ENCODE results near the gene ANKDD1B.
"Not testable (repeated sequence)": the region's sequence is repeated elsewhere in the genome, so short reads cannot be mapped to it uniquely, and the experiment has no call there.

Gene ANKDD1B

DNA sequence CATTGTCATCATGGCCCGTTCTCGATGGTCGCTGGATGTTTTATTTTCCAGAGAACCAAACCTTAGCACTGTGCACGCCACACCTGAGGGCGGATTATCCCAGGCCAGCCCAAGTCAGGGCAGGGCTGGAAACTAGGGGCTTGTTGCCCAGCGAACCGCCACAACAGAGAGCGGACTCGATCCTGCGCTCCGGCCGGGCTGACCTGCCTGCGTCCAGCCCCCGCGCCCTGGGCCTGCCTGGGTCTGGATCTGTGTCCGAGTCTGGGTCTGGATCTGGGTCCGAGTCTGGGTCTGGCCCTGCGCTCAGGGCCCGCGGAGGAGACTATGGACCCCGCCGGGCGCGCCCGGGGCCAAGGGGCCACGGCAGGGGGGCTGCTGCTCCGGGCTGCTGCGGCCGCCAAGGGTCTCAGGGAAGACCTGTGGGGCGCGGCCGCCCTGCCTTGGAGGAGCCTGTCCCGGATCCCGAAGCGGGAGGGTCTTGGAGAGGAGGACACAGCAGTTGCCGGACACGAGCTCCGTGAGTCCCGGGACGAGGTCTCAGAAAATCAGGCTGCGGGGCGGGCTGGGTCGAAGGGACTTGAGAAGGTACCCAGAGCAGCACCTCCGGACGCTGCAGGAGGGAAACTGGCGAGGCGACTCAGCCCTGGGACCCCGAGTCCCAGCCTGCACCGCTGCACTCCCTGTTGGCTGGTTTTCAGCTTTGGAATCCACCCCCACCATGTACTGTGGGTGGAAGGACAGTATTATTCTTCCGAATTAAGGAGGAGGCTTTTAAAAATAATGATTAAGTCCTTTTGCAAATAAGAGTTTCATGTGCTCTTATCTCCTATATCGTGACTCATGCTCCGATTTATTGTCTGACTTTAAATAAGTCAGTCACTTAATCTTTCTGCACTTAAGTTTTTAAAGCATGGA lies at the start of gene ANKDD1B:
Gene ANKDD1B, plus strand, starts transcription at position 143 of the 915 bp plus-strand sequence. Its CDS starts 182 bp downstream, at position 325.
- DNase-seq (ENCODE audit: low read depth in 3 of 3, low spot score in 1 of 3), result no peak

DNA sequence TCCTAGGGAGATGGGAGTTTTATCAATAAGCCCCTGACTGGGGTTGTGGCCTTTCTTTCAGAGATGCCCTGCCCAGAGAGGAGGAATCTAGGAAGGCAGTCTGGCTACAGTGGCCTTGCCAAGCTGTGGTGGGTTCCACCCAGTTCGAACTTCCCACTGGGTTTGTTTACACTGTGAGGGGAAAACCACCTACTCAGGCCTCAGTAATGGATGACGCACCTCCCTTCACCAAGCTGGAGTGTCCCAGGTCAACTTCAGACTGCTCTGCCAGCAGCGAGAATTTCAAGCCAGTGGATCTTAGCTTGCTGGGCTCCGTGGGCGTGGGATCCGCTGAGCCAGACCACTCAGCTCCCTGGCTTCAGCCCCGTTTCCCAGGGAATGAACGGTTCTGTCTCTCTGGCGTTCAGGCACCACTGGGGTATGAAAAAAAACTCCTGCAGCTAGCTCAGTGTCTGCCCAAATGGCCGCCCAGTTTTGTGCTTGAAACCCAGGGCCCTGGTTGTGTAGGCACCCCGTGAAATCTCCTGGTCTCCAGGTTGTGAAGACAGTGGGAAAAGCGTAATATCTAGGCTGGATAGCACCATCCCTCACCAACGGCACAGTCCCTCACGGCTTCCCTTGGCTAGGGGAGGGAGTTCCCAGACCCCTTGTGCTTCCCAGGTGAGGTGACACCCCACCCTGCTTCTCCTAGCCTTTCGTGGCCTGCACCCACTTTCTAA lies 45.1 kb upstream of the ANKDD1B start:
- DNase-seq (ENCODE audit: low read depth in 3 of 3, low spot score in 1 of 3), result not testable (repeated sequence)

DNA sequence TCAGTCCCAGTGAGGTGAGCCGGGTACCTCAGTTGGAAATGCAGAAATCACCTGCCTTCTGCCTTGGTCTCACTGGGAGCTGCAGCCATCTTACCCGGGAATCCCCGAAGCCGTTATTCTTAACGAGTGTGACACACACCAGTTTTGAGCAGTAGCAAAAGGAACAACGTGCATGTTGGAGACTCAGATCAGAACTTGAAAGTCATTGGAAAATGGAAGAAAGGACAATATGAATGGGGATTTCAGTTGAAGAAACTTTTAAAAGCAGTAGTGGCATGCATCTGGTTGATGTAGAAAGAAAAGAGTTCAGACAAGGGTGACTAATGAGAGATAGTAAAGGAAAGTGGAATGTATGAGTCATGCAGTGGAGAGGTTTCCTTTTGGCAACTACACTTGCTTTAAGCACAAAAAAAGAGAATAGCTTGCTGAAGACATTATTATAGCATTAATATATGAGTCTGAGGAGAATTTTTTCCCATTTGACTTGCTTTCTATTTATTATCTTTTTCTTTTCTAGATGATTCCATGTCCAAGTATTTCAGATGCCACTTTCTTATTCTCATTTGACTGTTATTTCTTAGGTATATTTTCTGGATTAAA lies 44.4 kb upstream of the ANKDD1B start:
- peak in 2 of 3 donors; percentile 3 to 27 for DNase-seq (ENCODE audit: low read depth in 3 of 3, low spot score in 1 of 3)

DNA sequence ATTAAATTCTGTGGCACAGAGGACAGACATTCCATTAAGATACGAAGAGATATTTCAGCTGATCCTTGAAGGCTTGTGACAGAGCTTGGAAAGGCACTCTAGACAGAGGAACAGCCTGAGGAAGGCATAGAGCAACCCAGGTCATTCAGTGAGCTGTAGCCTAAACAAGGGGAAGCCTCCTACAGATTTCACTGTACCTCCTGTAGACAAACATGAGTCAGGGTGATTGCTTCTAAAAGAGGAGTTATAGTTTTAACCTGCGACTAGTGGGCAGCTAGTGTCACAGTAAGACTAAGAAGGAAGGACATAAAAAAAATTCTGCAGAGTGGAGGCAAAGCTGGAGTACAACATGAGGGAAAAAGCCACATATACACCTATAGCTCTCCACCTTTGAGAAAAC lies 43.5 kb upstream of the ANKDD1B start:
- no peak for DNase-seq (ENCODE audit: low read depth in 3 of 3, low spot score in 1 of 3)

DNA sequence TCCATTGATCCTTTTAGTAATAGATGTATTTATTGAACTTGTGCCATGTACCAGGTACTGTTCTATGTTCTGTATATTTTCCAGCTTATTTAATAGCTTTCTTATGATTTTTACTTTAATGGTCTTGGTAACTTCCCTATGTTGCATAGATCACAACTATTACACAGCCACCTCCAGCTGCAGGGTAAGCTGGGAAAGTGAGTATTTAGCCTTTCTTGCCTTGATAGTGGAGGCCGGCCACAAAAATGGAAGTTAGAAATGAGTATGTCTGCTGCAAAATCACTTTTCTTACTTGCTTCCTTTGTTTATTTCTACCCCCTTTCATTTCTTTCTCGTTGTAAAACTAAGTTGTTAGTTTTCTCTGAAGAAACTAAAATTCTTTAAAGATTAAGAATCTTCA lies 43.1 kb upstream of the ANKDD1B start:
- DNase-seq (ENCODE audit: low read depth in 3 of 3, low spot score in 1 of 3), result no peak

DNA sequence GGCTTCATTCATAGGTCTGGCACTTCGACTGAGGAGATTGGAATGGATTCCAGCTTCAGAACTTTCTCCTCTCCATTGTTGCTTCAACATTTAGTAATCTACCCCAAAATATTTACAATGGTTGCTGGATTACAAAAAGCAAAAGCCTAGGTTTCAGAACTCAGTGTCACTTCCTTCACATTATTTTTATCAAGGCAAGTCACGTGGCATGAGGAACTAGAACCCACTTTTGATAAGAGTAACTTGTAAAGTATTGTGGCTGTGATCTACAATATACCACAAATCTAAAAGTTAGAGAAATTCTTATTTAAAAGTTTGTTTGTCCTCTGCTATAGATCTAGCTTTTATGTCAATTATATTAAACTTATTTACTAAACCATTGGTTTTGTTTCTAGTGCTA lies 39.7 kb upstream of the ANKDD1B start:
- no peak for DNase-seq (ENCODE audit: low read depth in 3 of 3, low spot score in 1 of 3)

DNA sequence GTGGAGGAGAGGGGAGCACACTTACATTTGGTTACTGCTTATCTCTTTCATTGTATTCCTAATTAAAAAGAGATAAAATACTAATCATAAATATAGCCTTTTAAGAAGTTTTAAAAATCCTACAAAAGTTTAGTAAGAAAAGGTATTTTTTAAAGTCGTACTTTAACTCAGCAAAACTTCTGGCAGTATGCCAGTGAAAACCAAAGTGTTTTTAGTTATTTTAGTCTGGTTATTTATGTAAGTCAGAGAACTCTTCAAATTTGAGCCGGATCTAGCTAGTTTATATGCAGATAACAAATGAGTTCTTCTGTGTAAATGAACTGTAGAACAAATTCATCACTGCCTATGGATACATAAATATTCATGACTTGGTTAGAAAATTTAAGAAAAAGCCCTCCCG lies 36.5 kb upstream of the ANKDD1B start:
- no peak for DNase-seq (ENCODE audit: low read depth in 3 of 3, low spot score in 1 of 3)

DNA sequence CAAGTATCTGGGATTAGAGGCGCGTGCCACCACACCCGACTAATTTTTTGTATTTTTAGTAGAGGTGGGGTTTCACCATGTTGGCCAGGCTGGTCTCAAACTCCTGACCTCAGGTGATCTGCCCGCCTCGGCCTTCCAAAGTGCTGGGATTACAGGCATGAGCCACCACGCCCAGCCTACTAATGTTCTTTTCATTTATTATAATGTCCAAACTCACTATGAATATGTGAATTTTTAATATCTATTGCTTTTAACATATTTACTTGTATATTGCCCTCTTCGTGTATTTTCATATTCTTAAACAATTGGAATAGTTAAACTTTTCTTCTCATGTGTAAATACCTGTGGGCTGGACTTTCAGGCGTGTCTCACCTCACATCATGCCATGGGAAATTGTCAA lies 33.0 kb upstream of the ANKDD1B start:
- not testable (repeated sequence) for DNase-seq (ENCODE audit: low read depth in 3 of 3, low spot score in 1 of 3)

DNA sequence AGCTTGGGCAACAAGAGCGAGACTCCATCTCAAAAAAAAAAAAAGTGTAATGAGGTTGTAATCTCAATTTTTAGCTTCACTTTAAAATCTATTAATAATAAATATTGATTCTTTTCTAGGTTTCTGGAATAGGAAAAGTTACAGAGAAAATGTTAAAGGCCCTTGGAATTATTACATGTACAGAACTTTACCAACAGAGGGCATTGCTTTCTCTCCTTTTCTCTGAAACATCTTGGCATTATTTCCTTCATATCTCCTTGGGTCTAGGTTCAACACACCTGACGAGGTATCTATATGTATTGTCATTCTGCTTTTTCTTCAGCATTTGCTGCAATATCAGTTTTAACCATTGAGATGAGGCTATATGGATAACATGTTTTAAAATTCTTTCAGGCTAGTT lies 26.6 kb upstream of the ANKDD1B start:
- no peak for DNase-seq (ENCODE audit: low read depth in 3 of 3, low spot score in 1 of 3)

DNA sequence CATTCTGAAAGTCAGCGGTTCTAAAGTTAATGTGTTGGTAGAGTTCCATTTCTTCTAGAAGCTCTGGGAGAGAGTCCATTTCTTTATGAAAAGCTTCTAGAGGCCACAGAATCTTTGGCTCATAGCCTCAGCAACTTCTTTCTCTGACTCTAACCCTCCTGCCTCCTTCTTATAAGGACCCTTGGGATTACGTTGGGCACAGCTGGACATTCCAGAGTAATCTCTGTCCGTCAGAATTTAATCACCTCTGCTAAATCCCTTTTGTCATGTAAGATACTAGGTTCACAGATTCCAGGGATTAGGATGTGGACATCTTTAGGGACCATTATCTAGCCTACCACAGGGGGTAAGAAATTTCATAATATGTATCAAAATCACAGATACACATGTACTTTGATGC lies 22.6 kb upstream of the ANKDD1B start:
- DNase-seq (ENCODE audit: low read depth in 3 of 3, low spot score in 1 of 3), result no peak

DNA sequence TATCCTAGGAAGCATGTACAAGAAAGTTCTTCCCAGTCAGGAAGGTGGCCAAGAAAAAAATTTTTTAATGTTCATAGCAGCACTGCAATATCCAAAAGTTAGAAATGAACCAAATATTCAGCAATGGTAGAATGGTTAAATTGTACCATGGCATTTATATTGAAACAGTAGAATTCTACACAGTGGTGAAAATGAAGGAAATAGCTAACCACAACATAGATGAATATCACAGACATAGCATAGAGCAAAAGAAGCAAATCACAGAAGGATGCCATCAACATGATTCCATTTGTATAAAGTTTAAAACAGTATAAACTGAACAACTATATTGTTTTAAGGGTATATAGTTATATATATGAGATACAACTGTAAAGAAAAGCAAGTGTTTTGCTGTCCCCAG lies 10.7 kb upstream of the ANKDD1B start:
- DNase-seq (ENCODE audit: low read depth in 3 of 3, low spot score in 1 of 3), result no peak

DNA sequence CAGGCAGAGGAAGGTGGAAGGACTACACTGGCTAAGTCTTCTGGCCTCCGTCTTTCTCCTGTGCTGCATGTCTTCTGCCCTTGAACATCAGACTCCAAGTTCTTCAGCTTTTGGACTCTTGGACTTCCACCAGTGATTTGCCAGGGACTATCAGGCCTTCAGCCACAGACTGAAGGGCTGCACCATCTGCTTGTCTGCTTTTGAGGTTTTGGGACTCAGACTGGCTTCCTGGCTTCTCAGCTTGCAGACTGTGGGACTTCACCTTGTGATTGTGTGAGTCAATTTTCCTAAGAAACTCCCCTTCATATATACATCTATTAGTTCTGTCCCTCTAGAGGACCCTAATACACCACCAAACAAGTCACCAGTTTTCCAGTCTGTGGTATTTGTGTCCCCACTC lies 9.7 kb upstream of the ANKDD1B start:
- no peak for DNase-seq (ENCODE audit: low read depth in 3 of 3, low spot score in 1 of 3)

DNA sequence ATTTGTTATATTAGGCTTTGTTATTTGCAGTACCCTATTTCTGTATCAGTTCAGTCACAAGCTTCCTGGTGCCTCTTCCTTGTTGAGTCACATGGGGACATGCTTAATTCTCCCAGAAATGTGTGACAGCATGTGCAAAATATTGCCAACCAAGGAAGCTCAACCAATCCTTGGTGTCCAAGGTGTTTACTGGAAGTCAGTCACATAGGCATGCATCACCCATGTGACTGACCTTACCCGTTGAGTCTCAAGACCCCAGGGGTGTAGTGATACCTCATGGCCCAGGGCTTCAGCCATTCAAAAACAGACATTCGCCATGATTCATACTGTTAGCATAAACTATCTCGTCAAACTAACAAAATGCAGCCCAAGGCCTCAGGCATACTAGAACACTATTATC lies 9.3 kb upstream of the ANKDD1B start:
- DNase-seq (ENCODE audit: low read depth in 3 of 3, low spot score in 1 of 3), result no peak

DNA sequence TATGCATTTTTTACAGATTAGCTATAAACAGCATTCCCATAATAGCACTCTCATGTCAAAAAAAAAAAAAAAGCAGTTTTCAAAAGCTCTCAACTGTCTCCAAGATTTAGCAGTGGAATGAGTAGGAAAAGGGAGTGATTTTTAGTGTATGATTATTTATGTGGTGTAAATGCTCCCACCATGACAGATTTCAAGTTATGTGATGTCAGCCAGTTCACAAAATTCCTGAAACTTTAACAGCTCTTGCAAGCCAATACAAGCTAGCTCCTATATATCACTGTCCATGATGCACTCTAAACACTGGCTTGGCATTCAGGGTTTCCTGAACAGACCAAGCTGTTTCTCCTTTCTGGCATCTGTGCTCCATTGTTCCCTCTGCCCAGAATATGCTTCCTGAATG lies 7.9 kb upstream of the ANKDD1B start:
- DNase-seq (ENCODE audit: low read depth in 3 of 3, low spot score in 1 of 3), result no peak

DNA sequence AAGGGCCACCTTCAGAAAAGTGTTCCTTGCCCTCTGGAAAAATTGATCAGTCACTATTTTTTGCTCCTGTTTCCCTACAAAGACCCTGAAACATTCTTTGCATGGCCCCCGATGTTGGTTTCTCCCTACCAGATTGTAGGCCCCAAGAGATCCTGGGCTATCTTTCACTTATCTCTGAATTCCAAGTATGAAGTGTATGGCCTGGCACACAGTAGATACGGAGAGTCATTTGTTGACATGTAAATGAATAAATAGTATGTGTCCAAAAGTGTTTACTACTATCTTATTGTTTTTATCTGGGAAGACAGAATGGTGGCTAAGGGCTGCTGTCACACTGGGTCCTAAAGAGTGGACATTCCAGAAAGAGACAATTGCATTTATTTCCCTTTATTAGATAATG lies 7.4 kb upstream of the ANKDD1B start:
- no peak for DNase-seq (ENCODE audit: low read depth in 3 of 3, low spot score in 1 of 3)

DNA sequence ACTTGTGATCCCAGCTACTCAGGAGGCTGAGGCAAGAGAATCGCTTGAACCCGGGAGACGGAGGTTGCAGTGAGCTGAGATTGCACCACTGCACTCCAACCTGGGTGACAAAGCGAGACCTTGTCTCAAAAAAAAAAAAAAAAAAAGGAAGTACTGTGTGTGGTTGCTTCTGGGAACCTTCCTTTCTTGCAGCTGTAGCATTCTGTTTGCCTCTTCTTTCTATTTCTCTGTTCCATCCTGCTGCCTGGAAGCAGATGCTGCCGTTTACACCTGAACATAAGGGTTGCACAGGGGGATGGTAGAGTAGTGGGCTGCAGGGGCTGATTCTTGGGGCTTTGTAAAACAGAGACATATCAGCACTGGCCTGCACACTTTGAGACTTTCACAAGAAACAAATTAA lies 3.9 kb upstream of the ANKDD1B start:
- not testable (repeated sequence) for DNase-seq (ENCODE audit: low read depth in 3 of 3, low spot score in 1 of 3)

DNA sequence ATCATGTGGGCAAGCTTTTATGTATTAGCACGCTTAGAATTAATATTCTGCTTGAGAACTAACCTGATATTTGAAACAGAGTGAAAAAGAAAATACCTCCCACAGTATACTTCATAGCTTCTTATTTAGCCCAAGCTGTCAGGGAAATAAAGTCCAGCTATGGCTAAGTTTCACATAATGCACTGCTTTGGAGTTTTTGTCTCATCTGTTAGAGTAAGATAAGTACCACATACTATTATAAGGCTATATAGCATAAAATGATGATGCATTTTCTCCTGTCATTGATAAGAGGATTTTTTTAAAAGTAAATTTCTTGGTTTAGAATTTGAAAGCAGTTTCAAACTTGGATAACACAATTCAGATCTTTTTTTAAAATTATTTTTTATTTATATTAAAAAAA lies 2.4 kb upstream of the ANKDD1B start:
- DNase-seq (ENCODE audit: low read depth in 3 of 3, low spot score in 1 of 3), result no peak

DNA sequence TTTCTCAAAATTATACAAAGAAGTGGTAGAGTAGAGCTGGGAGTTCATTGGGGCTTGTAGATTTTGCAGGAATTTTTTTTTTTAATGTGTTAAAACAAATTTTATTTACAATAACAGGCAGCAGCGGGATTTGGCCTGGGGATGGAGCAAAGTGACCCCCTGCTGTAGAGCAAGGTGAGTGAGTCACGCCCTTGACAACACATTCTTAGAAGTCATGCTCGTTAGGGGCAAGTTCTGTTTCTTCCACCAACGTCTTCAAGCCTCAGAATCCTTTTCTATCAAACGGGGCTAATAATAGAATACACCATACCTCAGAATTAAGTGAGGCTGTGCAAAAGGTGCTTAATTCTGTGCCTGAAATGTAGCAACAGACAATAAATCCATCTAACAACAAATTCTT lies 1.1 kb upstream of the ANKDD1B start:
- no peak for DNase-seq (ENCODE audit: low read depth in 3 of 3, low spot score in 1 of 3)

DNA sequence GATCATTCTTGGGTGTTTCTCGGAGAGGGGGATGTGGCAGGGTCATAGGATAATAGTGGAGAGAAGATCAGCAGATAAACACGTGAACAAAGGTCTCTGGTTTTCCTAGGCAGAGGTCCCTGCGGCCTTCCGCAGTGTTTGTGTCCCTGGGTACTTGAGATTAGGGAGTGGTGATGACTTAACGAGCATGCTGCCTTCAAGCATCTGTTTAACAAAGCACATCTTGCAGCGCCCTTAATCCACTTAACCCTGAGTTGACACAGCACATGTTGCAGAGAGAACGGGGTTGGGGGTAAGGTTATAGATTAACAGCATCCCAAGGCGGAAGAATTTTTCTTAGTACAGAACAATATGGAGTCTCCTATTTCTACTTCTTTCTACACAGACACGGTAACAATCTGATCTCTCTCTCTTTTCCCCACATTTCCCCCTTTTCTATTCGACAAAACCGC lies 368 bp upstream of the ANKDD1B start:
- not testable (repeated sequence) for DNase-seq (ENCODE audit: low read depth in 3 of 3, low spot score in 1 of 3)

DNA sequence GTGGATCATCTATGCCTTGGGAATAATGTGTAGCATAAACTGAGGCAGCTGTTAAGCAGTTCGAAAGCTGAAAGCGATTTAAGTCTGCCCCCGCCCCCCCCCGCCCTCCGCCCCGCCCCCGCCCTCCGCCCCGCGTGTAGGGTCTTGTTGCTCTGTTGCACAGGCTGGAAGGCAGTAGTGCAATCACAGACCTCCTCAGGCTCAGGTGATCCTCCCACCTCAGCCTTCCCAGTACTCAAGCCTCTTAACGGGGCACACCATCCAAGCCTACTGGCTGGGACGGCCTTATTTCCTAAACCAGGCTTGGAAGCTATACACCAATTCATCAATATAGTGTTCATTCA lies 945 bp downstream of the ANKDD1B start:
- DNase-seq (ENCODE audit: low read depth in 3 of 3, low spot score in 1 of 3), result no peak

DNA sequence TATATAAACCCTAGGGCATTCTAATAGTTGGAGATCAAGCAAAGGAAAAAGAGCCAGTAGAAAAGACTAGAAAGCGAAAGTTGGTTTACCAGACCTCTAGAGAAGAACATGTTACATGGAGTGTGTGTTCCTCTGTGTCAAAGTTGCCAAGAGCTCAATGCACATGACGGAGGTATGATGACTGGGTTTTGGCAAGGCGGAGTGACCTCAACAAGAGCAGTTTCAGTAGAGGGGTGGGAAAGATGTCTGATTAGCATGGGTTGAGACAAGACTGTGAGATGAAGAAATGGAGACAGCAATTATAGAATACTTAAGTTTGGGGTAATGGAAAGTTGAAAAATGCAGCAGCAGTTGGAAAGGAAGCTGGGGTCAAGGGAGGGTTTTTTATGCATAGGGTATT lies 1.6 kb downstream of the ANKDD1B start:
- DNase-seq (ENCODE audit: low read depth in 3 of 3, low spot score in 1 of 3), result no peak

DNA sequence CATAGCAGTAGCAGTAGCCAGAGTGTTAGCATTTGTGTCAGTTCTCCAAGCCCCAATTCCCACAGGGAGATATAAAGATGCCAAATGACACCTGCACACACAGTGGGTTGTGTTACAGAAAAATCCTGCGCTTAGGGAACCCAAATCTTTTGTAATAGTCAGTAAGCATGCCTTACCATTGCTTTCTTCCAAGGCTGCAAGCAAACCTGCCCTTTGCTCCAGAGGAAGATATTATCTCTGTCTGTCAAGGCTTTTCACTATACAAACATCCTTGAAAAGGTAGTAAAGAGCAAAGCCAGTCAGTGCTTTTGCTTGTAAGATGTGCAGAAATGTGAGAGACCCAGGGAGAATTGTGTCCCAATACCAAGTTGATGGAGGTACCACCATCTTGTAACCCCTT lies 2.9 kb downstream of the ANKDD1B start:
- no peak for DNase-seq (ENCODE audit: low read depth in 3 of 3, low spot score in 1 of 3)

Measured in stimulated activated CD4-positive, alpha-beta T cell treated with anti-CD3 and anti-CD28 coated beads, TNF-alpha, amount 100 ng/mL, for 1 hour (primary cell).